Measurements from ENCODE around the gene HOXA11.

DNA sequence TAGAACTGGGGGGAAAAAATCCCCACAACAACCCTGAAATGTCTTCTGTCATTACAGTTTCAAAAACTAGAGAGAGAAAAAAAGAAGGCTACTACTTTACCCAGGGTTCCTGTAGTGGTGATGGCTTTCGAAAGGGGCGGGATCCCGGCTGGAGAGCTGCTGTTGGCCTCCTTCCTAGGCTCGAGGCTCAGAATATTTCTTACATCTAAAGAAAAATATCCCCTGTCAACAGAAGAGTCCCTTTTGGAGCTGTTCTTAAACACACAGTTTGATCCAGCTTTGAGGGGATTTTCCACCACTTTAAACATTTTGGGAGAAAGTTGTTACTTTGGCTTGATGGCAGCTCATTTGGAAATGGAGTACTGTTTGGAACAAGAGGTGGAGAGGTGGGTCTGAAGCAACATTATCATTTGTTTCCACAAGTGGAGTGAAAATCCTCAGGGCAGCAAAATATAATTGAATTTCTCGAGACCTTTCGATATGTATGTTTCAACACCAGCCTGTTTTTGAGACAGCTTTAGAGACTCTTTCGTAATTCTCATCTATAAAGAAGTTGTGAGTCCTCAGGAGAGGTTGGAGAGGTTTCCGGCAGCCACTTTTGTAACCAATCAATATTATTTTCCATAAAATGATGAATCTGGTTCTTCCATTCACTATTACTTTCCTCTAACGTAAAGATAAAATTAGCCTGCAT lies 9.8 kb upstream of the HOXA11 start:
- TF ChIP-seq SMC3 (IDR thresholded peaks at IDR 0.05; ENCODE audit: low read depth, low read length) (no peak), POLR2AphosphoS5 (IDR thresholded peaks at IDR 0.05; ENCODE audit: low read depth, low read length) (no peak), NRF1 (IDR thresholded peaks at IDR 0.05; ENCODE audit: low read depth, low read length) (no peak), TAF1 (IDR thresholded peaks at IDR 0.05; ENCODE audit: borderline replicate concordance, low read depth, low read length) (no peak)
- TF ChIP-seq, protein P1, sequence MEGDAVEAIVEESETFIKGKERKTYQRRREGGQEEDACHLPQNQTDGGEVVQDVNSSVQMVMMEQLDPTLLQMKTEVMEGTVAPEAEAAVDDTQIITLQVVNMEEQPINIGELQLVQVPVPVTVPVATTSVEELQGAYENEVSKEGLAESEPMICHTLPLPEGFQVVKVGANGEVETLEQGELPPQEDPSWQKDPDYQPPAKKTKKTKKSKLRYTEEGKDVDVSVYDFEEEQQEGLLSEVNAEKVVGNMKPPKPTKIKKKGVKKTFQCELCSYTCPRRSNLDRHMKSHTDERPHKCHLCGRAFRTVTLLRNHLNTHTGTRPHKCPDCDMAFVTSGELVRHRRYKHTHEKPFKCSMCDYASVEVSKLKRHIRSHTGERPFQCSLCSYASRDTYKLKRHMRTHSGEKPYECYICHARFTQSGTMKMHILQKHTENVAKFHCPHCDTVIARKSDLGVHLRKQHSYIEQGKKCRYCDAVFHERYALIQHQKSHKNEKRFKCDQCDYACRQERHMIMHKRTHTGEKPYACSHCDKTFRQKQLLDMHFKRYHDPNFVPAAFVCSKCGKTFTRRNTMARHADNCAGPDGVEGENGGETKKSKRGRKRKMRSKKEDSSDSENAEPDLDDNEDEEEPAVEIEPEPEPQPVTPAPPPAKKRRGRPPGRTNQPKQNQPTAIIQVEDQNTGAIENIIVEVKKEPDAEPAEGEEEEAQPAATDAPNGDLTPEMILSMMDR (IDR thresholded peaks at IDR 0.05), result no peak
